Psoas muscle (tissue), 8 donors: ENCODE measurements around the gene TIRAP. TPM values are rescaled to one million over a fixed set of nuclear protein-coding genes. Genes with fewer than 3 reads are reported as not detected.

Source experiments
- ATAC-seq, 4 donors: fragments of 200-7000 bp; cut with Tn5 transposase; one replicate each; pipeline ENCODE4 v1.9.1; 2020; ENCODE audit warnings: moderate library complexity in 3 of 4, mild to moderate bottlenecking in 2 of 4
- DNase-seq, 2 donors: peaks; one replicate each; pipeline ENCODE4 v3.0.0-alpha.2; 2020
- H3K27ac ChIP-seq: fragments of 200-600 bp; one replicate; pipeline ENCODE4 v1.8.0; 2022
- H3K27me3 ChIP-seq, 3 donors: fragments of 200-600 bp in 1 of 3; one replicate each; pipeline versions ENCODE4 v1.6.1 to v1.8.0; 2013 to 2022; ENCODE audit warnings: low read length in 2 of 3, mild to moderate bottlenecking in 2 of 3, moderate library complexity in 1 of 3; ENCODE audit not compliant: insufficient read depth in 3 of 3
- H3K36me3 ChIP-seq, 2 donors: fragments of 200-600 bp in 1 of 2; one replicate each; pipeline versions ENCODE4 v1.6.1 to v1.8.0; 2013 to 2022; ENCODE audit warnings: low read depth in 1 of 2, mild to moderate bottlenecking in 1 of 2, moderate library complexity in 1 of 2; ENCODE audit not compliant: insufficient read depth in 1 of 2
- H3K4me1 ChIP-seq: fragments of 200-600 bp; one replicate; pipeline ENCODE4 v1.8.0; 2022
- H3K4me3 ChIP-seq: fragments of 200-600 bp; one replicate; pipeline ENCODE4 v1.8.0; 2022; ENCODE audit warnings: mild to moderate bottlenecking
- H3K9me3 ChIP-seq: fragments of 200-600 bp; one replicate; pipeline ENCODE4 v1.8.0; 2022
- CTCF ChIP-seq: fragments of 200-600 bp; IDR thresholded peaks from one replicate; pipeline ENCODE4 v1.8.0; 2022; ENCODE audit warnings: antibody characterized with exemption
- WGBS, 3 donors: extraction: QIAGEN DNeasy Blood & Tissue Kit; methylation state at CpG; one replicate each; pipeline versions ENCODE4 v1.1.6 to v1.1.7; 2013; 5-methylcytosine and 5-hydroxymethylcytosine counted together
- intact Hi-C, 2 donors: fragments of 100-400 bp; cut with DNase I; formaldehyde crosslinking; loops; one replicate each; pipeline versions ENCODE4 v1.11.0 to v1.14.2; 2022
- polyA plus RNA-seq, 3 donors: library from polyadenylated mRNA; stranded (reverse); fragments of 200-250 nt; gene quantifications; one replicate each; pipeline ENCODE4 v1.2.3, GENCODE V29; 2013
- total RNA-seq, 4 donors: library from RNA; stranded (reverse); fragmentation: NEBNext Ultra II Directional in 2 of 4; extraction: Animal tissue kit (Norgen Biotek cat#: 25700) in 2 of 4; gene quantifications; one replicate each; pipeline versions ENCODE4 v1.2.1 to v1.2.4, GENCODE V29; 2021 to 2023
- donor health status: healthy with polysubstance abuse.
- donor health status: DM: no; HTN: no; CAD: no; lungs with moderate emphysema.
- donor health status: Bipolar disorder and iron deficiency.
- donor health status: healthy.
- donor health status: DM: yes; HTN: yes; CAD: no.
- donor health status: DM: no; HTN: no; CAD: no.
- donor health status: DM: no; HTN: no; CAD: no.
- donor health status: DM: yes; HTN: yes; CAD: no.

TIRAP gene
- total and polyA plus RNA-seq, 7 donors = 3.3 to 9.6 (median 6.0) TPM

GRCh38 chr11:126334659-126335462 lies 52.0 kb downstream of the TIRAP start:
- no peak for DNase-seq

GRCh38 chr11:126335463-126335760 lies 52.5 kb downstream of the TIRAP start:
- H3K36me3 ChIP-seq = peaks cover 0 to 23% of the 10 kb centered on the region in 2 donors
- no peak overlapping the region for H3K4me3 ChIP-seq
- DNase-seq (peak in 1 of 2 donors; percentile 71), ATAC-seq (peak in 2 of 4 donors; percentile 32 to 59)
- no peaks in the 10 kb centered on the region for H3K9me3 ChIP-seq
- peak overlapping the region; percentile 0 for H3K27ac ChIP-seq
- peaks cover 32% of the 10 kb centered on the region for H3K4me1 ChIP-seq
- no peaks in the 10 kb centered on the region for H3K27me3 ChIP-seq
- intact Hi-C loops = no loop called here
- WGBS, 3 donors = 40 to 62% (median 43%) methylated on average over 5 of the region's 5 CpGs
- TF ChIP-seq CTCF = no peak

More at GRCh38 chr11:126334659-126335462, 52.0 kb downstream of the TIRAP start:
- no peaks in the 10 kb centered on the region for H3K9me3 ChIP-seq
- no peak overlapping the region for H3K4me3 ChIP-seq
- H3K4me1 ChIP-seq = peaks cover 26% of the 10 kb centered on the region
- no peak for TF ChIP-seq CTCF
- WGBS, 3 donors = 67 to 75% (median 68%) methylated on average over 6 of the region's 6 CpGs
- peaks cover 0 to 23% of the 10 kb centered on the region in 2 donors for H3K36me3 ChIP-seq
- no peaks in the 10 kb centered on the region for H3K27me3 ChIP-seq
- H3K27ac ChIP-seq = peak overlapping the region; percentile 0
- intact Hi-C loops = no loop called here
- ATAC-seq = peak in 2 of 4 donors; percentile 22 to 32

GRCh38 chr11:126336138-126336541 lies 53.2 kb downstream of the TIRAP start:
- TF ChIP-seq CTCF = no peak
- H3K4me1 ChIP-seq = peaks cover 39% of the 10 kb centered on the region
- WGBS, 3 donors = 64 to 76% (median 73%) methylated on average over 7 to 8 of the region's 8 CpGs
- peaks cover 0 to 21% of the 10 kb centered on the region in 2 donors for H3K36me3 ChIP-seq
- no peak for DNase-seq
- no peak overlapping the region for H3K4me3 ChIP-seq
- no peak overlapping the region for H3K27ac ChIP-seq
- H3K27me3 ChIP-seq = no peaks in the 10 kb centered on the region
- intact Hi-C loops = no loop called here
- H3K9me3 ChIP-seq = no peaks in the 10 kb centered on the region
- no peak for ATAC-seq

GRCh38 chr11:126336671-126337101 lies 53.8 kb downstream of the TIRAP start:
- WGBS, 3 donors = 76 to 81% (median 78%) methylated on average over 9 of the region's 9 CpGs
- DNase-seq = no peak

More at GRCh38 chr11:126336671-126337101, 53.8 kb downstream of the TIRAP start:
- peaks cover 44% of the 10 kb centered on the region for H3K4me1 ChIP-seq
- no peak overlapping the region for H3K27ac ChIP-seq
- intact Hi-C loops = no loop called here
- no peaks in the 10 kb centered on the region for H3K9me3 ChIP-seq
- ATAC-seq = no peak
- H3K36me3 ChIP-seq = peaks cover 0 to 16% of the 10 kb centered on the region in 2 donors
- no peak for TF ChIP-seq CTCF
- no peak overlapping the region for H3K4me3 ChIP-seq
- H3K27me3 ChIP-seq = no peaks in the 10 kb centered on the region
